HG03520 (cell line): ENCODE results near the gene SMIM14.
"Not testable (repeated sequence)": the region's sequence is repeated elsewhere in the genome, so short reads cannot be mapped to it uniquely, and the experiment has no call there.

ENCODE experiments used
- ATAC-seq: cut with Tn5 transposase; IDR thresholded peaks from one replicate; pipeline ENCODE4 v1.9.1; 2021; ENCODE audit warnings: mild to moderate bottlenecking, moderate library complexity; ENCODE audit not compliant: unreplicated experiment

Gene SMIM14

GRCh38 chr4:39638354-39639239 lies at the start of gene SMIM14:
TSS of gene SMIM14 (minus strand) at chr4:39638865. CDS start at chr4:39605145, 33,720 bp downstream.
- ATAC-seq, result peak; percentile 70

- ATAC-seq, result no peak
These were observed 48.3 kb upstream of the SMIM14 start for GRCh38 chr4:39687014-39687413.

- no peak for ATAC-seq
These were observed 47.3 kb upstream of the SMIM14 start for GRCh38 chr4:39685990-39686389.

- peak; percentile 69 for ATAC-seq
These were observed 43.5 kb upstream of the SMIM14 start for GRCh38 chr4:39682138-39682537.

GRCh38 chr4:39681003-39681402 lies 42.3 kb upstream of the SMIM14 start:
- ATAC-seq, result not testable (repeated sequence)

- not testable (repeated sequence) for ATAC-seq
These were observed 37.0 kb upstream of the SMIM14 start for GRCh38 chr4:39675681-39676080.

GRCh38 chr4:39670296-39670695 lies 31.6 kb upstream of the SMIM14 start:
- not testable (repeated sequence) for ATAC-seq

- ATAC-seq, result no peak
These were observed 30.2 kb upstream of the SMIM14 start for GRCh38 chr4:39668887-39669286.

- ATAC-seq, result no peak
These were observed 29.0 kb upstream of the SMIM14 start for GRCh38 chr4:39667706-39668105.

GRCh38 chr4:39664828-39665731 lies 26.4 kb upstream of the SMIM14 start:
- ATAC-seq, result no peak

- ATAC-seq, result no peak
These were observed 24.0 kb upstream of the SMIM14 start for GRCh38 chr4:39662683-39663082.

GRCh38 chr4:39660757-39661156 lies 22.1 kb upstream of the SMIM14 start:
- no peak for ATAC-seq

GRCh38 chr4:39660045-39660444 lies 21.4 kb upstream of the SMIM14 start:
- no peak for ATAC-seq

GRCh38 chr4:39658756-39659155 lies 20.1 kb upstream of the SMIM14 start:
- no peak for ATAC-seq

GRCh38 chr4:39657465-39657864 lies 18.8 kb upstream of the SMIM14 start:
- peak; percentile 68 for ATAC-seq

GRCh38 chr4:39656638-39657037 lies 18.0 kb upstream of the SMIM14 start:
- ATAC-seq, result not testable (repeated sequence)

GRCh38 chr4:39655876-39656275 lies 17.2 kb upstream of the SMIM14 start:
- no peak for ATAC-seq

- no peak for ATAC-seq
These were observed 16.5 kb upstream of the SMIM14 start for GRCh38 chr4:39655211-39655610.

- not testable (repeated sequence) for ATAC-seq
These were observed 12.9 kb upstream of the SMIM14 start for GRCh38 chr4:39651586-39651985.

GRCh38 chr4:39649639-39650265 lies 11.1 kb upstream of the SMIM14 start:
- no peak for ATAC-seq
